Testis (tissue), 3 donors: ENCODE data around the gene BST2. TPM values are rescaled to one million over a fixed set of nuclear protein-coding genes. Genes with fewer than 3 reads are reported as not detected.
A peak's percentile ranks its signal among the peaks of the same experiment; 100 is the strongest.

Experiments used
- DNase-seq: peaks from one replicate; pipeline ENCODE4 v3.0.0-alpha.2; 2019
- H3K27ac ChIP-seq, 2 donors: fragments of 200-600 bp; sonication (generic); one replicate each; pipeline ENCODE4 v1.5.1; 2019
- H3K27me3 ChIP-seq: fragments of 200-600 bp; sonication (generic); one replicate; pipeline ENCODE4 v1.5.1; 2019
- H3K36me3 ChIP-seq: fragments of 200-600 bp; sonication (generic); one replicate; pipeline ENCODE4 v1.5.1; 2017; ENCODE audit warnings: low read depth; ENCODE audit errors: missing control alignments
- H3K4me1 ChIP-seq: fragments of 200-600 bp; sonication (generic); one replicate; pipeline ENCODE4 v1.5.1; 2019
- H3K4me3 ChIP-seq, 2 donors: fragments of 200-600 bp; sonication (generic); one replicate each; pipeline ENCODE4 v1.5.1; 2017 to 2019
- H3K9me3 ChIP-seq: fragments of 200-600 bp; sonication (generic); one replicate; pipeline ENCODE4 v1.5.1; 2017
- CTCF ChIP-seq, 3 experiments: fragments of 450-650 bp in 2 of 3; fragments of 200-600 bp in 1 of 3; sonication (generic) in 1 of 3; IDR thresholded peaks; one replicate each; pipeline ENCODE4 v1.5.1; 2016 to 2019; ENCODE audit warnings: antibody characterized with exemption in 3 of 3, mild to moderate bottlenecking in 2 of 3, moderate library complexity in 1 of 3
- POLR2A ChIP-seq: fragments of 450-650 bp; IDR thresholded peaks from one replicate; pipeline ENCODE4 v1.6.1; 2017; ENCODE audit warnings: antibody characterized with exemption, mild to moderate bottlenecking, moderate library complexity
- WGBS, 2 donors: methylation state at CpG; one replicate each; pipeline ENCODE4 v1.1.5; 2018; 5-methylcytosine and 5-hydroxymethylcytosine counted together
- intact Hi-C: fragments of 100-400 bp; cut with DNase I; formaldehyde crosslinking; loops from one replicate; pipeline ENCODE4 v1.15.1; 2023; ENCODE audit warnings: low total_unique reads
- polyA plus RNA-seq: library from polyadenylated mRNA; stranded (reverse); fragments of 350-450 nt; fragmentation: Illumina TruSeq; extraction: RNeasy Lipid Tissue Mini Kit (QIAGEN cat#74804); gene quantifications from one replicate; pipeline ENCODE4 v1.2.3, GENCODE V29; 2014; ENCODE audit warnings: low read depth, low replicate concordance; ENCODE audit not compliant: insufficient read depth
- total RNA-seq, 2 donors: library from RNA; depleted of rRNA; stranded (reverse); fragments of >200 nt; gene quantifications; one replicate each; pipeline ENCODE4 v1.2.3, GENCODE V29; 2016

The BST2 gene
- total and polyA plus RNA-seq, 3 donors from 2014 or later = 37.4 to 71.4 (median 64.4) TPM

- TF ChIP-seq POLR2A (no peak), CTCF (IDR thresholded peaks at IDR 0.05) (no peak)
- no peaks in the 10 kb centered on the region for H3K9me3 ChIP-seq
- no peaks in the 10 kb centered on the region for H3K27me3 ChIP-seq
- WGBS, 2 donors = 12 to 14% methylated on average over 18 to 26 of the region's 26 CpGs
- H3K27ac ChIP-seq = no peak overlapping the region
- DNase-seq = no peak
- H3K4me3 ChIP-seq = peak overlapping the region; percentile 49
- intact Hi-C loops = no loop called here
- H3K36me3 ChIP-seq = no peaks in the 10 kb centered on the region
- peaks cover 8% of the 10 kb centered on the region for H3K4me1 ChIP-seq
Measured at GRCh38 chr19:17391371-17392151, 13.9 kb downstream of the BST2 start.

GRCh38 chr19:17390665-17391370 is 14.6 kb downstream of the BST2 start:
- no peaks in the 10 kb centered on the region for H3K27me3 ChIP-seq
- H3K4me3 ChIP-seq = peak overlapping the region; percentile 49
- peak; percentile 94 for DNase-seq
- WGBS, 2 donors = 1% methylated on average over 26 to 50 of the region's 50 CpGs
- H3K9me3 ChIP-seq = no peaks in the 10 kb centered on the region
- no peak overlapping the region for H3K27ac ChIP-seq
- H3K36me3 ChIP-seq = no peaks in the 10 kb centered on the region
- TF ChIP-seq POLR2A (no peak), CTCF (IDR thresholded peaks at IDR 0.05) (peak; percentile 58 to 77 (median 73))
- peaks cover 8% of the 10 kb centered on the region for H3K4me1 ChIP-seq
- intact Hi-C loops = no loop called here

GRCh38 chr19:17389957-17390664 is 15.3 kb downstream of the BST2 start:
- Histone ChIP-seq H3K36me3 (no peaks in the 10 kb centered on the region), H3K4me3 (peak overlapping the region; percentile 49), H3K4me1 (peaks cover 8% of the 10 kb centered on the region), H3K9me3 (no peaks in the 10 kb centered on the region), H3K27ac (no peak overlapping the region), H3K27me3 (no peaks in the 10 kb centered on the region)
- no peak for TF ChIP-seq POLR2A
- TF ChIP-seq CTCF (IDR thresholded peaks at IDR 0.05) = no peak
- intact Hi-C loops = loop anchor here (5.0 kb wide), 1 partner anchor 43 kb away; no protein-coding TSS in a partner anchor
- WGBS, 2 donors = 7 to 46% methylated on average over 3 to 36 of the region's 37 CpGs
- no peak for DNase-seq

- no peak for TF ChIP-seq CTCF (IDR thresholded peaks at IDR 0.05)
- no peak for TF ChIP-seq POLR2A
- intact Hi-C loops = loop anchor here (5.0 kb wide), 1 partner anchor 42 kb away; no protein-coding TSS in a partner anchor
- no peaks in the 10 kb centered on the region for H3K27me3 ChIP-seq
- no peak overlapping the region for H3K4me3 ChIP-seq
- 61 to 80% methylated on average over 1 of the region's 1 CpG for WGBS, 2 donors
- H3K9me3 ChIP-seq = no peaks in the 10 kb centered on the region
- H3K4me1 ChIP-seq = peaks cover 8% of the 10 kb centered on the region
- no peak overlapping the region for H3K27ac ChIP-seq
- no peak for DNase-seq
- H3K36me3 ChIP-seq = no peaks in the 10 kb centered on the region
Measured at GRCh38 chr19:17389288-17389687, 16.1 kb downstream of the BST2 start.
